Hepatocyte (in vitro differentiated cells): ENCODE data around the gene TAF12. TPM values are rescaled to one million over a fixed set of nuclear protein-coding genes. Genes with fewer than 3 reads are reported as not detected.
"Not testable (repeated sequence)": the region's sequence is repeated elsewhere in the genome, so short reads cannot be mapped to it uniquely, and the experiment has no call there.

Source experiments
- DNase-seq: peaks from one replicate; pipeline ENCODE4 v3.0.0-alpha.2; 2016; ENCODE audit warnings: low spot score
- H2AFZ ChIP-seq: fragments of 200-600 bp; sonication (generic); 2 replicates; pipeline ENCODE4 v1.6.0; 2016; ENCODE audit warnings: antibody characterized with exemption, mild to moderate bottlenecking
- H3K27ac ChIP-seq: fragments of 200-600 bp; sonication (generic); 2 replicates; pipeline ENCODE4 v1.5.1; 2016; ENCODE audit warnings: mild to moderate bottlenecking
- H3K27me3 ChIP-seq: fragments of 200-600 bp; sonication (generic); 2 replicates; pipeline ENCODE4 v1.6.1; 2016
- H3K36me3 ChIP-seq: fragments of 200-600 bp; sonication (generic); replicated peaks from 2 replicates; pipeline ENCODE4 v1.5.1; 2016; ENCODE audit warnings: low read depth; ENCODE audit not compliant: insufficient read depth
- H3K4me1 ChIP-seq: fragments of 200-600 bp; sonication (generic); 2 replicates; pipeline ENCODE4 v1.5.1; 2016; ENCODE audit warnings: mild to moderate bottlenecking, moderate library complexity; ENCODE audit not compliant: insufficient read depth
- H3K4me2 ChIP-seq: fragments of 200-600 bp; sonication (generic); 2 replicates; pipeline ENCODE4 v1.6.0; 2016
- H3K4me3 ChIP-seq: fragments of 200-600 bp; sonication (generic); 2 replicates; pipeline ENCODE4 v1.5.1; 2016; ENCODE audit warnings: mild to moderate bottlenecking
- H3K79me2 ChIP-seq: fragments of 200-600 bp; sonication (generic); 2 replicates; pipeline ENCODE4 v1.6.0; 2017; ENCODE audit warnings: mild to moderate bottlenecking
- H3K9me2 ChIP-seq: fragments of 200-600 bp; sonication (generic); replicated peaks from 2 replicates; pipeline ENCODE4 v1.6.0; 2017; ENCODE audit warnings: mild to moderate bottlenecking; ENCODE audit not compliant: insufficient read depth
- H3K9me3 ChIP-seq: fragments of 200-600 bp; sonication (generic); 2 replicates; pipeline ENCODE4 v1.5.1; 2016; ENCODE audit warnings: low read depth, mild to moderate bottlenecking
- H4K20me1 ChIP-seq: fragments of 200-600 bp; sonication (generic); 2 replicates; pipeline ENCODE4 v1.6.0; 2016; ENCODE audit warnings: mild to moderate bottlenecking; ENCODE audit not compliant: insufficient read depth, poor library complexity, severe bottlenecking
- CTCF ChIP-seq: fragments of 200-600 bp; sonication (generic); IDR thresholded peaks from 2 replicates; pipeline ENCODE4 v1.5.1; 2016; ENCODE audit warnings: antibody characterized with exemption, mild to moderate bottlenecking; ENCODE audit not compliant: poor library complexity
- EZH2 ChIP-seq: fragments of 200-600 bp; sonication (generic); IDR thresholded peaks from 2 replicates; pipeline ENCODE4 v1.6.1; 2016; ENCODE audit warnings: antibody characterized with exemption, mild to moderate bottlenecking, borderline replicate concordance
- EZH2phosphoT487 ChIP-seq: fragments of 200-600 bp; sonication (generic); IDR thresholded peaks from one replicate; pipeline ENCODE4 v1.6.1; 2018; ENCODE audit warnings: antibody characterized with exemption, mild to moderate bottlenecking, low read depth, moderate library complexity; ENCODE audit not compliant: unreplicated experiment, severe bottlenecking
- WGBS: methylation state at CpG from one replicate; pipeline ENCODE4 v1.1.6; 2016; ENCODE audit warnings: low lambda C conversion rate; ENCODE audit errors: missing lambda C conversion rate; 5-methylcytosine and 5-hydroxymethylcytosine counted together
- polyA plus RNA-seq: library from polyadenylated mRNA; unstranded; fragments of >200 nt; fragmentation: Nextera tagmentation; extraction: Ambion mirVana; gene quantifications from 2 replicates; pipeline ENCODE4 v1.2.1, GENCODE V29; 2016
- total RNA-seq: library from RNA; depleted of rRNA; stranded (reverse); fragments of >200 nt; gene quantifications from 2 replicates; pipeline ENCODE4 v1.2.3, GENCODE V29; 2014

TAF12 gene
- total and polyA plus RNA-seq, 2 experiments from 2014 or later: 26.5 to 35.0 TPM

- no peaks in the 10 kb centered on the region for H3K9me3 ChIP-seq
- peak within 1 kb of the TSS; percentile 88 for H2AFZ ChIP-seq
- H3K4me2 ChIP-seq: peak within 1 kb of the TSS; percentile 94
- H3K4me3 ChIP-seq: peak within 1 kb of the TSS; percentile 49
- H3K9me2 ChIP-seq: no peaks in the 10 kb centered on the region
- H3K27ac ChIP-seq: peak within 1 kb of the TSS; percentile 65
- H3K36me3 ChIP-seq: no peaks in the 10 kb centered on the region
- no peaks in the 10 kb centered on the region for H4K20me1 ChIP-seq
- no peaks in the 10 kb centered on the region for H3K79me2 ChIP-seq
- H3K27me3 ChIP-seq: no peaks in the 10 kb centered on the region
- DNase-seq: peak; percentile 58
- no peak for TF ChIP-seq CTCF
- no peak for TF ChIP-seq EZH2
- WGBS: 31% methylated on average over 11 of the region's 13 CpGs
- peaks cover 7% of the 10 kb centered on the region for H3K4me1 ChIP-seq
Observed at GRCh38 chr1:28591708-28592320, 51.1 kb downstream of the TAF12 start, which contains the start of gene RAB42. RAB42 (plus strand) TSS chr1:28592265; CDS start chr1:28592512, 247 bp downstream.

GRCh38 chr1:28586585-28587391, 56.1 kb downstream of the TAF12 start:
- not testable (repeated sequence) for H3K27ac ChIP-seq, H3K27me3 ChIP-seq, H3K4me1 ChIP-seq, H3K4me3 ChIP-seq, H3K79me2 ChIP-seq, H2AFZ ChIP-seq, DNase-seq, H3K4me2 ChIP-seq, H3K36me3 ChIP-seq, H4K20me1 ChIP-seq, H3K9me3 ChIP-seq, H3K9me2 ChIP-seq
- 91% methylated on average over 19 of the region's 19 CpGs for WGBS

- Histone ChIP-seq H3K9me3 (no peaks in the 10 kb centered on the region), H3K9me2 (no peaks in the 10 kb centered on the region), H3K79me2 (peaks cover 27% of the 10 kb centered on the region), H2AFZ (peak overlapping the region; percentile 90), H3K4me3 (peak overlapping the region; percentile 97), H3K4me2 (peak overlapping the region; percentile 93), H3K36me3 (no peaks in the 10 kb centered on the region), H3K4me1 (peaks cover 19% of the 10 kb centered on the region), H3K27me3 (no peaks in the 10 kb centered on the region), H4K20me1 (peaks cover 34% of the 10 kb centered on the region), H3K27ac (peak overlapping the region; percentile 87)
- TF ChIP-seq CTCF (no peak), EZH2phosphoT487 (no peak), EZH2 (no peak)
- DNase-seq: no peak
- WGBS: 8% methylated on average over 10 of the region's 10 CpGs
Observed at GRCh38 chr1:28582248-28582615, 60.6 kb downstream of the TAF12 start.

GRCh38 chr1:28581531-28582247, 61.2 kb downstream of the TAF12 start:
- Histone ChIP-seq H3K4me3 (peak overlapping the region; percentile 97), H3K36me3 (no peaks in the 10 kb centered on the region), H3K27me3 (no peaks in the 10 kb centered on the region), H3K79me2 (peaks cover 27% of the 10 kb centered on the region), H2AFZ (peak overlapping the region; percentile 90), H3K4me1 (peaks cover 19% of the 10 kb centered on the region), H3K9me3 (no peaks in the 10 kb centered on the region), H3K4me2 (peak overlapping the region; percentile 93), H4K20me1 (peaks cover 34% of the 10 kb centered on the region), H3K9me2 (no peaks in the 10 kb centered on the region), H3K27ac (peak overlapping the region; percentile 87)
- 1% methylated on average over 68 of the region's 75 CpGs for WGBS
- TF ChIP-seq CTCF: no peak
- TF ChIP-seq EZH2phosphoT487: no peak
- no peak for TF ChIP-seq EZH2
- peak; percentile 97 for DNase-seq
